ENCODE data around the gene FHIT.

DNA sequence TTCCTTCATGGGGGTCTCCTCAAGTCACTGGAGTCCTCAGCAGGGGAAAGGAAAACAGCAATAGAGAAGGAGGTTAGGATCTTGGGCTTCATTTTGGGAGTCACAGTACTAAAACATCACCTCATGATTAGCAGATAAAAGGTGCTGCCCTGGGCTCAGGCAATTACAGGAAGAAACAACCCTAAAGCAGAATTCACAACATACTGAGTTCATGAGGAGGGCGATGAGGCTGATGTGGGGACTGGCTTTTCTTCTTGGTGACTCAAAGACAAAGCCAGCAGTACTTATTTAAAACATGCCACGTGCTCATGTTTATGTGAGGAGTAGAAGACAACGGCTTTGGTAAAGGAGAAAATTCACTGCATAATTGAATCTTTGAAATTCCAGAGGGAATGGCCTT is 1379.1 kb downstream of the FHIT start:
- TF ChIP-seq CTCF (conservative IDR thresholded peaks at IDR 0.05; ENCODE audit: low read depth, low read length): no peak
- no peak for TF ChIP-seq EZH2phosphoT487 (IDR thresholded peaks at IDR 0.05; ENCODE audit: borderline replicate concordance, low read length)
- no peak for TF ChIP-seq EZH2 (IDR thresholded peaks at IDR 0.05; ENCODE audit: low read length, unreplicated experiment)

Measured in PC-3 (cell line).